ENCODE data around the gene FKBP8. TPM values are rescaled to one million over a fixed set of nuclear protein-coding genes. Genes with fewer than 3 reads are reported as not detected.

The FKBP8 gene
- total RNA-seq, 1 experiment from 2014 or later = 243 TPM

- H3K79me2 ChIP-seq (ENCODE audit: low read length) = peaks cover 100% of the 10 kb centered on the region
- POLR2A ChIA-PET (ENCODE audit: unreplicated experiment) = no interaction called here
- H3K4me2 ChIP-seq (ENCODE audit: low read length) = no peak overlapping the region
- H3K9me2 ChIP-seq (replicated peaks; ENCODE audit: low read length) = no peaks in the 10 kb centered on the region
- BruUV-seq (replicated peaks) = no TSS peak
- H4K20me1 ChIP-seq (ENCODE audit: low read length) = peaks cover 89% of the 10 kb centered on the region
- H3K36me3 ChIP-seq (ENCODE audit: low read depth, low read length) = no peaks in the 10 kb centered on the region
- no peaks in the 10 kb centered on the region for H3K27me3 ChIP-seq (ENCODE audit: low read length)
- CTCF ChIA-PET = no interaction called here
- H3K9ac ChIP-seq (ENCODE audit: low read length) = no peak overlapping the region
- TF ChIP-seq CTCF (conservative IDR thresholded peaks at IDR 0.05; ENCODE audit: low read depth, low read length) = no peak
- no peak for TF ChIP-seq EZH2 (IDR thresholded peaks at IDR 0.05; ENCODE audit: low read length, unreplicated experiment)
- no peak for TF ChIP-seq EZH2phosphoT487 (IDR thresholded peaks at IDR 0.05; ENCODE audit: borderline replicate concordance, low read length)
- H3K9me3 ChIP-seq (ENCODE audit: low read length) = no peaks in the 10 kb centered on the region
- no peak overlapping the region for H2AFZ ChIP-seq (ENCODE audit: low read length)
- H3K4me1 ChIP-seq (ENCODE audit: insufficient read depth, low read length) = peaks cover 25% of the 10 kb centered on the region
- no peak overlapping the region for H3K4me3 ChIP-seq (ENCODE audit: low read length)
- intact Hi-C loops (cut with micrococcal nuclease) = no loop called here
- no peak for ATAC-seq
- H3F3A ChIP-seq (ENCODE audit: low read length, unreplicated experiment) = no peaks in the 10 kb centered on the region
- no peak for DNase-seq
- no peak overlapping the region for H3K27ac ChIP-seq (ENCODE audit: low read length)
Observed at GRCh38 chr19:18501351-18501750, 42.0 kb downstream of the FKBP8 start.

- intact Hi-C loops (cut with micrococcal nuclease) = no loop called here
- Histone ChIP-seq H3F3A (ENCODE audit: low read length, unreplicated experiment) (no peaks in the 10 kb centered on the region), H3K9me3 (ENCODE audit: low read length) (no peaks in the 10 kb centered on the region), H2AFZ (ENCODE audit: low read length) (no peak overlapping the region), H3K79me2 (ENCODE audit: low read length) (peaks cover 99% of the 10 kb centered on the region), H3K36me3 (ENCODE audit: low read depth, low read length) (no peaks in the 10 kb centered on the region), H4K20me1 (ENCODE audit: low read length) (peaks cover 88% of the 10 kb centered on the region), H3K4me3 (ENCODE audit: low read length) (no peak overlapping the region), H3K27me3 (ENCODE audit: low read length) (no peaks in the 10 kb centered on the region), H3K9ac (ENCODE audit: low read length) (no peak overlapping the region), H3K4me1 (ENCODE audit: insufficient read depth, low read length) (peaks cover 28% of the 10 kb centered on the region), H3K9me2 (replicated peaks; ENCODE audit: low read length) (no peaks in the 10 kb centered on the region), H3K4me2 (ENCODE audit: low read length) (no peak overlapping the region), H3K27ac (ENCODE audit: low read length) (no peak overlapping the region)
- no TSS peak for BruUV-seq (replicated peaks)
- ChIA-PET POLR2A (ENCODE audit: unreplicated experiment) (no interaction called here), CTCF (no interaction called here)
- no peak for DNase-seq
- ATAC-seq = no peak
- no peak for TF ChIP-seq EZH2 (IDR thresholded peaks at IDR 0.05; ENCODE audit: low read length, unreplicated experiment)
- TF ChIP-seq CTCF (conservative IDR thresholded peaks at IDR 0.05; ENCODE audit: low read depth, low read length) = no peak
- no peak for TF ChIP-seq EZH2phosphoT487 (IDR thresholded peaks at IDR 0.05; ENCODE audit: borderline replicate concordance, low read length)
Observed at GRCh38 chr19:18500799-18501198, 42.6 kb downstream of the FKBP8 start.

GRCh38 chr19:18500376-18500775, 43.0 kb downstream of the FKBP8 start:
- Histone ChIP-seq H2AFZ (ENCODE audit: low read length) (no peak overlapping the region), H3K36me3 (ENCODE audit: low read depth, low read length) (no peaks in the 10 kb centered on the region), H3K4me2 (ENCODE audit: low read length) (no peak overlapping the region), H3K27me3 (ENCODE audit: low read length) (no peaks in the 10 kb centered on the region), H3K9ac (ENCODE audit: low read length) (no peak overlapping the region), H4K20me1 (ENCODE audit: low read length) (peaks cover 88% of the 10 kb centered on the region), H3K27ac (ENCODE audit: low read length) (no peak overlapping the region), H3K4me1 (ENCODE audit: insufficient read depth, low read length) (peaks cover 28% of the 10 kb centered on the region), H3F3A (ENCODE audit: low read length, unreplicated experiment) (no peaks in the 10 kb centered on the region), H3K9me3 (ENCODE audit: low read length) (no peaks in the 10 kb centered on the region), H3K4me3 (ENCODE audit: low read length) (no peak overlapping the region), H3K79me2 (ENCODE audit: low read length) (peaks cover 99% of the 10 kb centered on the region), H3K9me2 (replicated peaks; ENCODE audit: low read length) (no peaks in the 10 kb centered on the region)
- TF ChIP-seq EZH2 (IDR thresholded peaks at IDR 0.05; ENCODE audit: low read length, unreplicated experiment) = no peak
- intact Hi-C loops (cut with micrococcal nuclease) = no loop called here
- ChIA-PET CTCF (no interaction called here), POLR2A (ENCODE audit: unreplicated experiment) (no interaction called here)
- DNase-seq (no peak), ATAC-seq (no peak)
- BruUV-seq (replicated peaks) = no TSS peak

Data from PC-3 (cell line).